ENCODE data around the gene P4HA2. TPM values are rescaled to one million over a fixed set of nuclear protein-coding genes. Genes with fewer than 3 reads are reported as not detected.

P4HA2 gene
- total RNA-seq (10 to 100 TPM; 23.9 to 35.2 (median 28.9) TPM), polyA plus RNA-seq (10 to 100 TPM in 2 of 3 donors, 1 to 10 TPM in 1; 4.2 to 24.8 (median 12.5) TPM)

- TF ChIP-seq CTCF (IDR thresholded peaks at IDR 0.05) = peak in 3 of 4 experiments; percentile 19 to 49 (median 25)
- peak; percentile 71 to 88 (median 86) for TF ChIP-seq POLR2AphosphoS5 (IDR thresholded peaks at IDR 0.05)
- TF ChIP-seq EP300 (IDR thresholded peaks at IDR 0.05) = no peak
- TF ChIP-seq POLR2A (IDR thresholded peaks at IDR 0.05) = peak in 1 of 2 donors; percentile 73
- intact Hi-C loops (cut with DNase I) = loop anchor here (5.0 kb wide), 2 partner anchors 65 to 265 kb away; partner anchors contain the start of genes IRF1 and SLC22A4
- H3K9me3 ChIP-seq = no peaks in the 10 kb centered on the region
- peak within 1 kb of the TSS; percentile 46 to 78 (median 74) for H3K4me3 ChIP-seq
- DNase-seq = peak; percentile 93
- peak within 1 kb of the TSS; percentile 87 to 92 (median 91) for H3K27ac ChIP-seq
- H3K27me3 ChIP-seq = no peaks in the 10 kb centered on the region
- no peaks in the 10 kb centered on the region for H3K36me3 ChIP-seq
- peaks cover 0 to 52% (median 50%) of the 10 kb centered on the region in 4 donors for H3K4me1 ChIP-seq
- 1% methylated on average over 92 of the region's 92 CpGs for WGBS, 2 donors
These were observed at the start of gene P4HA2 for GRCh38 chr5:132227485-132228240. P4HA2 (minus strand) TSS chr5:132227853; CDS start chr5:132218626, 9,227 bp downstream.

GRCh38 chr5:132277256-132277655 lies 49.6 kb upstream of the P4HA2 start:
- H3K4me1 ChIP-seq = peaks cover 0 to 15% (median 10%) of the 10 kb centered on the region in 4 donors
- H3K27ac ChIP-seq = no peak overlapping the region

GRCh38 chr5:132275367-132276220 lies 47.9 kb upstream of the P4HA2 start:
- intact Hi-C loops (cut with DNase I) = no loop called here
- WGBS, 2 donors = 85 to 90% methylated on average over 5 of the region's 5 CpGs
- peaks cover 0 to 20% (median 16%) of the 10 kb centered on the region in 4 donors for H3K4me1 ChIP-seq

More at GRCh38 chr5:132277256-132277655, 49.6 kb upstream of the P4HA2 start:
- no peaks in the 10 kb centered on the region for H3K27me3 ChIP-seq
- peak; percentile 26 for DNase-seq
- H3K4me3 ChIP-seq = no peak overlapping the region
- intact Hi-C loops (cut with DNase I) = no loop called here
- peaks cover 0 to 12% (median 2%) of the 10 kb centered on the region in 4 donors for H3K36me3 ChIP-seq
- no peaks in the 10 kb centered on the region for H3K9me3 ChIP-seq
- no peak for TF ChIP-seq EP300 (IDR thresholded peaks at IDR 0.05)
- peak in 1 of 4 donors; percentile 2 for TF ChIP-seq POLR2AphosphoS5 (IDR thresholded peaks at IDR 0.05)
- no peak for TF ChIP-seq CTCF (IDR thresholded peaks at IDR 0.05)
- WGBS, 2 donors = 70 to 87% methylated on average over 6 of the region's 6 CpGs

More at GRCh38 chr5:132275367-132276220, 47.9 kb upstream of the P4HA2 start:
- peak; percentile 35 for DNase-seq
- no peaks in the 10 kb centered on the region for H3K27me3 ChIP-seq
- H3K9me3 ChIP-seq = no peaks in the 10 kb centered on the region
- TF ChIP-seq CTCF (IDR thresholded peaks at IDR 0.05) (no peak), POLR2AphosphoS5 (IDR thresholded peaks at IDR 0.05) (no peak), EP300 (IDR thresholded peaks at IDR 0.05) (no peak)
- peak overlapping the region in 1 of 4 donors; percentile 99 for H3K27ac ChIP-seq
- peaks cover 5 to 29% (median 13%) of the 10 kb centered on the region in 4 donors for H3K36me3 ChIP-seq
- no peak overlapping the region for H3K4me3 ChIP-seq
